B cell (primary cell): ENCODE results near the gene HTR1B. TPM values are rescaled to one million over a fixed set of nuclear protein-coding genes. Genes with fewer than 3 reads are reported as not detected.

Experiments used
- ATAC-seq: fragments of 200-7000 bp; cut with Tn5 transposase; one replicate; pipeline ENCODE4 v1.10.0; 2021; ENCODE audit warnings: low read depth, mild to moderate bottlenecking, moderate number of reproducible peaks, moderate library complexity
- CTCF ChIA-PET: fragments of 350-600 bp; sonication (Branson Sonifier 250); formaldehyde crosslinking; loops from one replicate; lab custom pipeline; 2021; ENCODE audit warnings: antibody characterized with exemption, inconsistent platforms; lab: Charles Lee
- POLR2A ChIA-PET: fragments of 350-600 bp; sonication (Branson Sonifier 250); formaldehyde crosslinking; loops from one replicate; lab custom pipeline; 2021; ENCODE audit warnings: antibody characterized with exemption; lab: Charles Lee
- DNase-seq: peaks from one replicate; pipeline ENCODE4 v3.0.0; 2013
- H2AFZ ChIP-seq: 2 replicates; pipeline ENCODE4 v1.6.1; 2012; ENCODE audit warnings: mild to moderate bottlenecking, low read depth, low read length; ENCODE audit not compliant: insufficient read depth, poor library complexity, severe bottlenecking
- H3K27ac ChIP-seq, 2 donors: 1 replicate in 1 of 2; 2 replicates in 1 of 2; pipeline ENCODE4 v1.5.1; 2012 to 2013; ENCODE audit warnings: low read length in 2 of 2, mild to moderate bottlenecking in 2 of 2, moderate library complexity in 1 of 2
- H3K27me3 ChIP-seq, 4 experiments: fragments of 200-600 bp in 1 of 4; sonication (generic) in 1 of 4; replicated peaks in 1 of 4; 1 replicate in 2 of 4; 2 replicates in 2 of 4; pipeline versions ENCODE4 v1.6.1 to v1.7.0; 2013 to 2016; ENCODE audit warnings: low read length in 3 of 4, mild to moderate bottlenecking in 2 of 4, mixed read lengths in 1 of 4, moderate library complexity in 1 of 4; ENCODE audit not compliant: insufficient read depth in 4 of 4, control insufficient read depth in 3 of 4; ENCODE audit errors: control extremely low read depth in 1 of 4
- H3K36me3 ChIP-seq, 2 experiments: replicated peaks in 1 of 2; 1 replicate in 1 of 2; 2 replicates in 1 of 2; pipeline versions ENCODE4 v1.6.1 to v1.7.1; 2013; ENCODE audit warnings: low read length in 1 of 2; ENCODE audit not compliant: insufficient read depth in 2 of 2, control insufficient read depth in 1 of 2; ENCODE audit errors: control extremely low read depth in 1 of 2, extremely low read depth in 1 of 2
- H3K4me1 ChIP-seq, 2 donors: fragments of 200-600 bp in 1 of 2; sonication (generic) in 1 of 2; 1 replicate in 1 of 2; 2 replicates in 1 of 2; pipeline versions ENCODE4 v1.5.1 to v1.6.1; 2013 to 2017; ENCODE audit warnings: low read length in 2 of 2; ENCODE audit not compliant: control insufficient read depth in 2 of 2, insufficient read depth in 2 of 2
- H3K4me2 ChIP-seq: replicated peaks from 2 replicates; pipeline ENCODE3; 2012; ENCODE audit warnings: mild to moderate bottlenecking, low read depth, low read length; ENCODE audit not compliant: poor library complexity, severe bottlenecking
- H3K4me3 ChIP-seq, 5 experiments: fragments of 200-600 bp in 1 of 5; sonication (generic) in 1 of 5; 1 replicate in 3 of 5; 2 replicates in 2 of 5; pipeline versions ENCODE4 v1.5.1 to v1.7.0; 2011 to 2016; ENCODE audit warnings: low read length in 4 of 5, mild to moderate bottlenecking in 4 of 5, low read depth in 2 of 5, control low read depth in 1 of 5, moderate library complexity in 1 of 5; ENCODE audit not compliant: insufficient read depth in 1 of 5; ENCODE audit errors: control extremely low read depth in 1 of 5, extremely low read depth in 1 of 5
- H3K79me2 ChIP-seq: fragments of 200-600 bp; sonication (generic); one replicate; pipeline ENCODE4 v1.6.0; 2016; ENCODE audit warnings: low read length; ENCODE audit not compliant: control insufficient read depth, insufficient read depth
- H3K9ac ChIP-seq: fragments of 200-600 bp; sonication (generic); 2 replicates; pipeline ENCODE4 v1.6.1; 2017; ENCODE audit warnings: mild to moderate bottlenecking, low read length, moderate library complexity
- H3K9me3 ChIP-seq, 3 donors: one replicate each; pipeline versions ENCODE4 v1.6.1 to v1.7.1; 2013; ENCODE audit warnings: low read length in 2 of 3; ENCODE audit not compliant: control insufficient read depth in 2 of 3, insufficient read depth in 1 of 3; ENCODE audit errors: control extremely low read depth in 1 of 3
- H4K20me1 ChIP-seq: 2 replicates; pipeline ENCODE4 v1.6.0; 2012; ENCODE audit warnings: mild to moderate bottlenecking, low read length; ENCODE audit not compliant: insufficient read depth, control insufficient read depth, poor library complexity, severe bottlenecking
- H3K27ac Mint-ChIP-seq: one replicate; pipeline ENCODE4 v1.8.0; 2021; ENCODE audit warnings: mixed read lengths
- H3K27me3 Mint-ChIP-seq: one replicate; pipeline ENCODE4 v1.8.0; 2021; ENCODE audit warnings: mixed read lengths
- H3K4me1 Mint-ChIP-seq: one replicate; pipeline ENCODE4 v1.8.0; 2021; ENCODE audit warnings: mixed read lengths
- H3K4me3 Mint-ChIP-seq: one replicate; pipeline ENCODE4 v1.8.0; 2021; ENCODE audit warnings: mixed read lengths
- H3K9me3 Mint-ChIP-seq: one replicate; pipeline ENCODE4 v1.8.0; 2022; ENCODE audit warnings: mixed read lengths; ENCODE audit not compliant: insufficient read depth
- EZH2 ChIP-seq: IDR thresholded peaks from 2 replicates; pipeline ENCODE4 v1.6.1; 2012; ENCODE audit warnings: borderline replicate concordance, low read depth, mild to moderate bottlenecking, moderate library complexity, low read length; ENCODE audit not compliant: insufficient read depth, poor library complexity, severe bottlenecking
- WGBS: methylation state at CpG from one replicate; pipeline ENCODE4 v1.1.5; 2013; ENCODE audit warnings: missing lambda C conversion rate; ENCODE audit not compliant: insufficient coverage; 5-methylcytosine and 5-hydroxymethylcytosine counted together
- intact Hi-C: fragments of 100-400 bp; cut with micrococcal nuclease; formaldehyde crosslinking; loops from one replicate; pipeline ENCODE4 v1.10.0; 2022
- polyA plus RNA-seq: library from polyadenylated mRNA; depleted of rRNA; stranded (reverse); fragments of >200 nt; gene quantifications from 2 replicates; pipeline ENCODE4 v1.2.3, GENCODE V29; 2012
- total RNA-seq, 2 donors: library from RNA; stranded (reverse); fragments of 120-200 nt in 1 of 2; gene quantifications; 1 replicate in 1 of 2; 2 replicates in 1 of 2; pipeline versions ENCODE4 v1.2.3 to v1.2.4, GENCODE V29; 2013 to 2022
- TF ChIP-seq, protein P1 (sequence below): fragments of 200-600 bp; IDR thresholded peaks from one replicate; pipeline ENCODE4 v1.8.0; 2022; ENCODE audit warnings: antibody characterized with exemption, mild to moderate bottlenecking

The HTR1B gene
- total and polyA plus RNA-seq, 2 donors (not counting 1 experiment from before 2014, with no cell fraction given), result 0.04 TPM; not detected in 1

DNA sequence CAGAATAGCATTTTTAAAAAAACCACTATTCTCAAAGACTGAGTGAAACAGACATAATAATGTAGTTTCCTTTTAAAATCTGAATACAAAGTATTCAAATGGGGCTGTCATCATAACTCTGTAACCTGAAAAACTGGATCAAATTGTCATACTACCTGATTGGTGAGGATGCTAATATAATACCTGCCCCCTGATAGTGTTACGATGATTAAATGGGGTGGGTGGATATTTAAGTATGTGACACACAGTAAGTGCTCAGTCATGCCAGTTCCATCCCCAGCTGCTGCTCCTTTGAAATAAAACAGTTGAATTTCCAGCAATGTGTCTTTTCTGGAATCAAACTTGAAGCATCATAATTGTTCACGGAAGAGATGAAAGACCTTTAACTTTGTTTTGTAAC, 8.9 kb downstream of the HTR1B start:
- Histone ChIP-seq H3K4me3 (no peak overlapping the region), H3K4me1 (no peaks in the 10 kb centered on the region), H3K27me3 (peaks cover 0 to 2% (median 0%) of the 10 kb centered on the region in 4 experiments), H4K20me1 (no peaks in the 10 kb centered on the region), H3K36me3 (no peaks in the 10 kb centered on the region), H3K79me2 (no peaks in the 10 kb centered on the region), H3K4me2 (no peak overlapping the region), H2AFZ (no peak overlapping the region), H3K27ac (no peak overlapping the region), H3K9me3 (no peaks in the 10 kb centered on the region), H3K9ac (no peak overlapping the region)
- no peak for ATAC-seq
- Mint-ChIP-seq H3K4me1 (no peaks in the 10 kb centered on the region), H3K27me3 (peaks cover 7% of the 10 kb centered on the region), H3K27ac (no peak overlapping the region), H3K9me3 (no peaks in the 10 kb centered on the region), H3K4me3 (no peak overlapping the region)
- CTCF ChIA-PET, result no interaction called here
- DNase-seq, result no peak
- POLR2A ChIA-PET, result no interaction called here
- no peak for TF ChIP-seq EZH2
- TF ChIP-seq, protein P1, sequence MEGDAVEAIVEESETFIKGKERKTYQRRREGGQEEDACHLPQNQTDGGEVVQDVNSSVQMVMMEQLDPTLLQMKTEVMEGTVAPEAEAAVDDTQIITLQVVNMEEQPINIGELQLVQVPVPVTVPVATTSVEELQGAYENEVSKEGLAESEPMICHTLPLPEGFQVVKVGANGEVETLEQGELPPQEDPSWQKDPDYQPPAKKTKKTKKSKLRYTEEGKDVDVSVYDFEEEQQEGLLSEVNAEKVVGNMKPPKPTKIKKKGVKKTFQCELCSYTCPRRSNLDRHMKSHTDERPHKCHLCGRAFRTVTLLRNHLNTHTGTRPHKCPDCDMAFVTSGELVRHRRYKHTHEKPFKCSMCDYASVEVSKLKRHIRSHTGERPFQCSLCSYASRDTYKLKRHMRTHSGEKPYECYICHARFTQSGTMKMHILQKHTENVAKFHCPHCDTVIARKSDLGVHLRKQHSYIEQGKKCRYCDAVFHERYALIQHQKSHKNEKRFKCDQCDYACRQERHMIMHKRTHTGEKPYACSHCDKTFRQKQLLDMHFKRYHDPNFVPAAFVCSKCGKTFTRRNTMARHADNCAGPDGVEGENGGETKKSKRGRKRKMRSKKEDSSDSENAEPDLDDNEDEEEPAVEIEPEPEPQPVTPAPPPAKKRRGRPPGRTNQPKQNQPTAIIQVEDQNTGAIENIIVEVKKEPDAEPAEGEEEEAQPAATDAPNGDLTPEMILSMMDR, result no peak
- WGBS, result 100% methylated on average over 1 of the region's 2 CpGs
- intact Hi-C loops, result no loop called here

DNA sequence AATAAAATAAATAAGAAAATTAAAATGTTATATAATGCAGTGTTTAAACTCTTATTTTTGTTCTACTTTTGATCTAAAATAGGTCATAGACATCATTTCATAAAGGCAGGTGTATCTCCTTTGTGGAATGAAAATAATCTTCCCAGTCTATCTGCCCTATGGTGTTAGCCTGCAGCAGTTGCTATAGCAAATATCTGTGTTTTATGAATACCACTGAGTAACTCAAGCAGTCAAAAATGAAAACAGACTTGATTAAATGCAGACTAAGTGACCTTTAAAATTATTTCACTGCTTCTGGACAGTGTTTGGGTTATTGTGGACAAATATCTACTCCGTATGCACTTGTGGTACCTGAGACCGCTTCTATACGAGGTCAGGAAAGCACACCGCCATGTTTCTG, 11.8 kb downstream of the HTR1B start:
- no peak overlapping the region for H3K4me3 Mint-ChIP-seq
- H3K4me3 ChIP-seq, result no peak overlapping the region
- intact Hi-C loops, result no loop called here

More for the DNA sequence above, 11.8 kb downstream of the HTR1B start:
- no peak for DNase-seq
- POLR2A ChIA-PET, result no interaction called here
- Histone ChIP-seq H3K4me1 (no peaks in the 10 kb centered on the region), H3K27me3 (no peaks in the 10 kb centered on the region), H3K4me2 (no peak overlapping the region), H3K27ac (no peak overlapping the region), H4K20me1 (no peaks in the 10 kb centered on the region), H3K9ac (no peak overlapping the region), H2AFZ (no peak overlapping the region), H3K36me3 (no peaks in the 10 kb centered on the region), H3K9me3 (no peaks in the 10 kb centered on the region), H3K79me2 (no peaks in the 10 kb centered on the region)
- ATAC-seq, result no peak
- CTCF ChIA-PET, result no interaction called here
- WGBS, result 98% methylated on average over 4 of the region's 4 CpGs
- H3K9me3 Mint-ChIP-seq, result no peaks in the 10 kb centered on the region
- no peaks in the 10 kb centered on the region for H3K4me1 Mint-ChIP-seq
- H3K27ac Mint-ChIP-seq, result no peak overlapping the region
- TF ChIP-seq EZH2, result no peak
- TF ChIP-seq, protein P1, result no peak
- H3K27me3 Mint-ChIP-seq, result no peaks in the 10 kb centered on the region
